Measurements from ENCODE around the gene CEP72.

GRCh38 chr5:565782-566440, 46.2 kb upstream of the CEP72 start:
- no peak for TF ChIP-seq CTCF (IDR thresholded peaks at IDR 0.05)
- no peak for TF ChIP-seq POLR2A (IDR thresholded peaks at IDR 0.05)
